Suprapubic skin (tissue), 4 donors: Measurements from ENCODE around the gene RNLS.

Experiments
- CTCF ChIP-seq, 2 donors: fragments of 200-600 bp in 1 of 2; fragments of 450-650 bp in 1 of 2; sonication (generic) in 1 of 2; IDR thresholded peaks; one replicate each; pipeline ENCODE4 v1.5.1; 2016 to 2019; ENCODE audit warnings: antibody characterized with exemption in 2 of 2, mild to moderate bottlenecking in 1 of 2, moderate library complexity in 1 of 2
- EP300 ChIP-seq: sonication (generic); formaldehyde crosslinking; IDR thresholded peaks from one replicate; pipeline ENCODE4 v1.6.1; 2017; ENCODE audit warnings: antibody characterized with exemption
- POLR2A ChIP-seq, 2 donors: fragments of 450-650 bp; IDR thresholded peaks; one replicate each; pipeline ENCODE4 v1.6.1; 2017; ENCODE audit warnings: antibody characterized with exemption in 2 of 2, mild to moderate bottlenecking in 2 of 2, moderate library complexity in 2 of 2
- POLR2AphosphoS5 ChIP-seq, 3 donors: sonication (generic); formaldehyde crosslinking; IDR thresholded peaks; one replicate each; pipeline ENCODE4 v1.6.1; 2017; ENCODE audit warnings: antibody characterized with exemption in 3 of 3

DNA sequence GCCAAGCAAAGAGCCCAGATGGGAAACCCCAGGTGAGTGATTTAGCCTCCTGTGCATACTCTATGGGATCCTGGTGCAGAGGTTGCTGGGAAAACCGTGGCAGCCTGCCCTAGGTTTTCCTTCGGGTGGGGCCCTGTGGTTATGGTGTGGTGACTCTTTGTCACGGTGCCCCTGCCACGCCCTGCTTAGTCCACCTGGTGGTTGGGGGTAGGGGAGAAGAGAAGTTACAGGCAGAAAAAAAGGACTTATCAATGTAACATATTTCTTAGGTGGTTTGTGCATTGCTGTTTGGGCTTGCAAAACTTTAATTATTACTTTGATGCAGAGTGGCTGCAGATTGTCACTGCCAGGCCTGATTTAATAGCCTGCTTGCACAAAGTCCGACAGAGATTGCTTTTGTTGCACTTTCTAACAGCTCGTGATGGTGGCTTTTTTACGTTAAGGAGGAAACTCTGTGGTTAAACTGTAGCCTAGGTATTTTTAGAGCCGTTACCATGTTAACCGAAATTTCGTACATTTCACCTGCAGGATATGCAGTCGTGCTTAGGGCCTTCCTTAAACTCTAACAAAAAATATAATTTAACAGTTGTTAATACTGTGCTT is 197.4 kb downstream of the RNLS start:
- TF ChIP-seq POLR2AphosphoS5 (IDR thresholded peaks at IDR 0.05) (no peak), CTCF (IDR thresholded peaks at IDR 0.05) (no peak), EP300 (no peak), POLR2A (IDR thresholded peaks at IDR 0.05) (no peak)
